A549 (cell line): ENCODE measurements around the gene RNASE12. TPM values are rescaled to one million over a fixed set of nuclear protein-coding genes. Genes with fewer than 3 reads are reported as not detected.

Experiments used
- ATAC-seq, 2 experiments: fragments of 200-7000 bp in 1 of 2; fragments of >200 bp in 1 of 2; cut with Nextera tagmentation in 1 of 2; cut with Tn5 transposase in 1 of 2; 3 replicates each; pipeline versions ENCODE4 v1.8.0 to v1.9.1; 2018 to 2020; ENCODE audit warnings: mild to moderate bottlenecking in 1 of 2, moderate library complexity in 1 of 2
- CTCF ChIA-PET: fragments of 300-600 bp; sonication (Branson Sonifier 250); formaldehyde crosslinking; extraction: SDS; loops from one replicate; lab custom pipeline; 2021; ENCODE audit warnings: antibody characterized with exemption, inconsistent platforms; lab: Yijun Ruan, JAX
- POLR2A ChIA-PET: fragments of 350-600 bp; formaldehyde crosslinking; extraction: SDS; loops from one replicate; lab custom pipeline; 2021; ENCODE audit warnings: antibody characterized with exemption, inconsistent platforms; lab: Yijun Ruan, JAX
- DNase-seq, 2 experiments: peaks; one replicate each; pipeline versions ENCODE4 v3.0.0 to v3.0.0-alpha.2; 2011 to 2016; ENCODE audit warnings: low read depth in 1 of 2, low spot score in 1 of 2
- FAIRE-seq: peaks from 2 replicates; lab custom pipeline; 2011; peaks lifted over from hg19 to GRCh38; lab: Jason Lieb, UNC
- H3K27ac ChIP-seq, 2 experiments: fragments of >200 bp; sonication (Bioruptor Twin); formaldehyde crosslinking; 3 replicates each; pipeline ENCODE4 v1.5.1; 2016 to 2017
- H3K4me1 ChIP-seq: fragments of >200 bp; sonication (Bioruptor Twin); formaldehyde crosslinking; 3 replicates; pipeline ENCODE4 v1.6.1; 2016
- H3K4me2 ChIP-seq: fragments of >200 bp; sonication (Bioruptor Twin); formaldehyde crosslinking; 3 replicates; pipeline ENCODE4 v1.6.1; 2016
- H3K4me3 ChIP-seq: fragments of >200 bp; sonication (Bioruptor Twin); formaldehyde crosslinking; 3 replicates; pipeline ENCODE4 v1.5.1; 2016
- H3K9me3 ChIP-seq: fragments of >200 bp; sonication (Bioruptor Twin); formaldehyde crosslinking; 3 replicates; pipeline ENCODE4 v1.6.1; 2016
- CTCF ChIP-seq: fragments of >200 bp; sonication (Bioruptor Twin); formaldehyde crosslinking; IDR thresholded peaks from 3 replicates; pipeline ENCODE4 v1.5.1; 2016
- ESRRA ChIP-seq: fragments of 150-350 bp; IDR thresholded peaks from 2 replicates; pipeline ENCODE4 v1.6.1; 2014; ENCODE audit warnings: mild to moderate bottlenecking, low read length, borderline replicate concordance
- FOXS1 ChIP-seq: fragments of 250-450 bp; sonication (Bioruptor Pico); IDR thresholded peaks from 2 replicates; pipeline ENCODE4 v1.5.0; 2020; ENCODE audit warnings: mild to moderate bottlenecking, moderate library complexity
- GATA3 ChIP-seq: IDR thresholded peaks from 2 replicates; pipeline ENCODE4 v1.6.1; 2012; ENCODE audit warnings: borderline replicate concordance
- HOXA7 ChIP-seq: fragments of 250-450 bp; sonication (Bioruptor Pico); IDR thresholded peaks from 2 replicates; pipeline ENCODE4 v1.5.0; 2020; ENCODE audit warnings: mild to moderate bottlenecking, moderate library complexity
- KDM1A ChIP-seq: fragments of 200-600 bp; sonication (generic); IDR thresholded peaks from 2 replicates; pipeline ENCODE4 v1.6.1; 2016; ENCODE audit warnings: low read depth, mild to moderate bottlenecking
- MYC ChIP-seq: IDR thresholded peaks from 2 replicates; pipeline ENCODE4 v1.6.1; 2012; ENCODE audit warnings: mild to moderate bottlenecking, inconsistent platforms, low read length, improper control_type of control experiment, borderline replicate concordance
- PHF8 ChIP-seq: fragments of 200-600 bp; sonication (generic); IDR thresholded peaks from 2 replicates; pipeline ENCODE4 v1.6.1; 2016; ENCODE audit warnings: low read depth, mild to moderate bottlenecking, antibody characterized with exemption, moderate library complexity, borderline replicate concordance
- RAD21 ChIP-seq, 2 experiments: fragments of >200 bp in 1 of 2; sonication (Bioruptor Twin) in 1 of 2; formaldehyde crosslinking in 1 of 2; IDR thresholded peaks in 1 of 2; conservative IDR thresholded peaks in 1 of 2; 2 replicates in 1 of 2; 3 replicates in 1 of 2; pipeline ENCODE4 v1.6.1; 2012 to 2018; ENCODE audit warnings: inconsistent platforms in 1 of 2
- SMC3 ChIP-seq: fragments of >200 bp; sonication (Bioruptor Twin); formaldehyde crosslinking; IDR thresholded peaks from 3 replicates; pipeline ENCODE4 v1.6.1; 2018; ENCODE audit warnings: inconsistent platforms
- ZFP36 ChIP-seq: fragments of 450-650 bp; IDR thresholded peaks from 2 replicates; pipeline ENCODE4 v1.6.1; 2014; ENCODE audit warnings: borderline replicate concordance; ENCODE audit not compliant: partially characterized antibody
- WGBS: methylation state at CpG from one replicate; pipeline ENCODE4 v1.1.6; 2017; ENCODE audit errors: missing lambda C conversion rate; 5-methylcytosine and 5-hydroxymethylcytosine counted together
- polyA plus RNA-seq, 4 experiments: library from polyadenylated mRNA; depleted of rRNA in 3 of 4; stranded (reverse); fragments of >200 nt; fragmentation: RNase III in 1 of 4; extraction: RNeasy Plus Mini Kit Qiagen cat#74134 plus additional on column Dnase treatment in 1 of 4; gene quantifications; 2 replicates in 3 of 4; 3 replicates in 1 of 4; pipeline ENCODE4 v1.2.3, GENCODE V29; 2011 to 2017
- TF ChIP-seq, protein P1 (sequence below): IDR thresholded peaks from 2 replicates; pipeline ENCODE4 v1.6.1; 2012; ENCODE audit warnings: low read depth, borderline replicate concordance
- TF ChIP-seq, protein P2 (sequence below): fragments of 200-600 bp; sonication (generic); IDR thresholded peaks from 2 replicates; pipeline ENCODE4 v1.6.1; 2016; ENCODE audit warnings: antibody characterized with exemption, mild to moderate bottlenecking, moderate library complexity

The RNASE12 gene
- polyA plus RNA-seq, 2 of the 4 experiments (the other 2 are of a cell fraction): not detected

- no peak overlapping the region for H3K27ac ChIP-seq
- POLR2A ChIA-PET: interaction anchor here (1.1 to 1.3 kb wide), 2 partner anchors 137 to 145 kb away, joined by 3 to 4 read pairs; partner anchors contain the start of genes PIP4P1 and PNP
- H3K4me1 ChIP-seq: peaks cover 12% of the 10 kb centered on the region
- CTCF ChIA-PET: interaction anchor here (0.6 to 7.1 kb wide), 12 partner anchors 9 to 752 kb away, joined by 3 to 67 read pairs (median 4); partner anchors contain the start of gene CCNB1IP1
- H3K9me3 ChIP-seq: no peaks in the 10 kb centered on the region
- FAIRE-seq (no peak), ATAC-seq (peak; percentile 37 to 63; a peak in 3 of 6 replicates), DNase-seq (peak; percentile 44 to 61)
- no peak overlapping the region for H3K4me3 ChIP-seq
- H3K4me2 ChIP-seq: no peak overlapping the region
- peak; percentile 49 for TF ChIP-seq CTCF
- TF ChIP-seq KDM1A: no peak
- TF ChIP-seq RAD21 (conservative IDR thresholded peaks at IDR 0.05 in 1 of 2, IDR thresholded peaks at IDR 0.05 in 1 of 2): peak; percentile 61 to 73
- peak; percentile 34; the same call in 1 of the 3 replicates for TF ChIP-seq SMC3
- WGBS: 29% methylated on average over 8 of the region's 8 CpGs
Measured at GRCh38 chr14:20606190-20606901, 15.2 kb upstream of the RNASE12 start.

- CTCF ChIA-PET: interaction anchor here (0.5 to 1.1 kb wide), 3 partner anchors 71 to 401 kb away, joined by 3 read pairs; no protein-coding TSS in a partner anchor
- TF ChIP-seq HOXA7: no peak
- TF ChIP-seq GATA3: no peak
- no peak for TF ChIP-seq FOXS1 (CRISPR knock-in tag)
- no peak for TF ChIP-seq ESRRA
- TF ChIP-seq ZFP36: no peak
- TF ChIP-seq, protein P1, sequence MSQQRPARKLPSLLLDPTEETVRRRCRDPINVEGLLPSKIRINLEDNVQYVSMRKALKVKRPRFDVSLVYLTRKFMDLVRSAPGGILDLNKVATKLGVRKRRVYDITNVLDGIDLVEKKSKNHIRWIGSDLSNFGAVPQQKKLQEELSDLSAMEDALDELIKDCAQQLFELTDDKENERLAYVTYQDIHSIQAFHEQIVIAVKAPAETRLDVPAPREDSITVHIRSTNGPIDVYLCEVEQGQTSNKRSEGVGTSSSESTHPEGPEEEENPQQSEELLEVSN: no peak
- TF ChIP-seq, protein P2, sequence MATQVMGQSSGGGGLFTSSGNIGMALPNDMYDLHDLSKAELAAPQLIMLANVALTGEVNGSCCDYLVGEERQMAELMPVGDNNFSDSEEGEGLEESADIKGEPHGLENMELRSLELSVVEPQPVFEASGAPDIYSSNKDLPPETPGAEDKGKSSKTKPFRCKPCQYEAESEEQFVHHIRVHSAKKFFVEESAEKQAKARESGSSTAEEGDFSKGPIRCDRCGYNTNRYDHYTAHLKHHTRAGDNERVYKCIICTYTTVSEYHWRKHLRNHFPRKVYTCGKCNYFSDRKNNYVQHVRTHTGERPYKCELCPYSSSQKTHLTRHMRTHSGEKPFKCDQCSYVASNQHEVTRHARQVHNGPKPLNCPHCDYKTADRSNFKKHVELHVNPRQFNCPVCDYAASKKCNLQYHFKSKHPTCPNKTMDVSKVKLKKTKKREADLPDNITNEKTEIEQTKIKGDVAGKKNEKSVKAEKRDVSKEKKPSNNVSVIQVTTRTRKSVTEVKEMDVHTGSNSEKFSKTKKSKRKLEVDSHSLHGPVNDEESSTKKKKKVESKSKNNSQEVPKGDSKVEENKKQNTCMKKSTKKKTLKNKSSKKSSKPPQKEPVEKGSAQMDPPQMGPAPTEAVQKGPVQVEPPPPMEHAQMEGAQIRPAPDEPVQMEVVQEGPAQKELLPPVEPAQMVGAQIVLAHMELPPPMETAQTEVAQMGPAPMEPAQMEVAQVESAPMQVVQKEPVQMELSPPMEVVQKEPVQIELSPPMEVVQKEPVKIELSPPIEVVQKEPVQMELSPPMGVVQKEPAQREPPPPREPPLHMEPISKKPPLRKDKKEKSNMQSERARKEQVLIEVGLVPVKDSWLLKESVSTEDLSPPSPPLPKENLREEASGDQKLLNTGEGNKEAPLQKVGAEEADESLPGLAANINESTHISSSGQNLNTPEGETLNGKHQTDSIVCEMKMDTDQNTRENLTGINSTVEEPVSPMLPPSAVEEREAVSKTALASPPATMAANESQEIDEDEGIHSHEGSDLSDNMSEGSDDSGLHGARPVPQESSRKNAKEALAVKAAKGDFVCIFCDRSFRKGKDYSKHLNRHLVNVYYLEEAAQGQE: no peak
- no peak for TF ChIP-seq MYC
- no peak for TF ChIP-seq PHF8
Measured at GRCh38 chr14:20603813-20604690, 12.9 kb upstream of the RNASE12 start.

More at GRCh38 chr14:20603813-20604690, 12.9 kb upstream of the RNASE12 start:
- FAIRE-seq: no peak
- 57% methylated on average over 12 of the region's 13 CpGs for WGBS
- ATAC-seq: no peak
- no peaks in the 10 kb centered on the region for H3K9me3 ChIP-seq
- no peak overlapping the region for H3K4me2 ChIP-seq
- DNase-seq: no peak
- 0 out of 3 replicates have a peak, but pooled peaks cover 4% of the 10 kb centered on the region for H3K4me1 ChIP-seq
- no peak overlapping the region for H3K27ac ChIP-seq
- H3K4me3 ChIP-seq: no peak overlapping the region
- POLR2A ChIA-PET: interaction anchor here (0.6 to 1.1 kb wide), 2 partner anchors 69 to 261 kb away, joined by 5 to 7 read pairs; no protein-coding TSS in a partner anchor
